Testis (tissue), 3 donors: ENCODE results near the gene BAHCC1. TPM values are rescaled to one million over a fixed set of nuclear protein-coding genes. Genes with fewer than 3 reads are reported as not detected.

Source experiments
- DNase-seq: peaks from one replicate; pipeline ENCODE4 v3.0.0-alpha.2; 2019
- H3K27ac ChIP-seq, 2 donors: fragments of 200-600 bp; sonication (generic); one replicate each; pipeline ENCODE4 v1.5.1; 2019
- H3K27me3 ChIP-seq: fragments of 200-600 bp; sonication (generic); one replicate; pipeline ENCODE4 v1.5.1; 2019
- H3K36me3 ChIP-seq: fragments of 200-600 bp; sonication (generic); one replicate; pipeline ENCODE4 v1.5.1; 2017; ENCODE audit warnings: low read depth; ENCODE audit errors: missing control alignments
- H3K4me1 ChIP-seq: fragments of 200-600 bp; sonication (generic); one replicate; pipeline ENCODE4 v1.5.1; 2019
- H3K4me3 ChIP-seq, 2 donors: fragments of 200-600 bp; sonication (generic); one replicate each; pipeline ENCODE4 v1.5.1; 2017 to 2019
- H3K9me3 ChIP-seq: fragments of 200-600 bp; sonication (generic); one replicate; pipeline ENCODE4 v1.5.1; 2017
- POLR2A ChIP-seq: fragments of 450-650 bp; IDR thresholded peaks from one replicate; pipeline ENCODE4 v1.6.1; 2017; ENCODE audit warnings: antibody characterized with exemption, mild to moderate bottlenecking, moderate library complexity
- WGBS, 2 donors: methylation state at CpG; one replicate each; pipeline ENCODE4 v1.1.5; 2018; 5-methylcytosine and 5-hydroxymethylcytosine counted together
- intact Hi-C: fragments of 100-400 bp; cut with DNase I; formaldehyde crosslinking; loops from one replicate; pipeline ENCODE4 v1.15.1; 2023; ENCODE audit warnings: low total_unique reads
- polyA plus RNA-seq: library from polyadenylated mRNA; stranded (reverse); fragments of 350-450 nt; fragmentation: Illumina TruSeq; extraction: RNeasy Lipid Tissue Mini Kit (QIAGEN cat#74804); gene quantifications from one replicate; pipeline ENCODE4 v1.2.3, GENCODE V29; 2014; ENCODE audit warnings: low read depth, low replicate concordance; ENCODE audit not compliant: insufficient read depth
- total RNA-seq, 2 donors: library from RNA; depleted of rRNA; stranded (reverse); fragments of >200 nt; gene quantifications; one replicate each; pipeline ENCODE4 v1.2.3, GENCODE V29; 2016
- TF ChIP-seq, protein P1 (sequence below), 3 experiments: fragments of 450-650 bp in 2 of 3; fragments of 200-600 bp in 1 of 3; sonication (generic) in 1 of 3; IDR thresholded peaks; one replicate each; pipeline ENCODE4 v1.5.1; 2016 to 2019; ENCODE audit warnings: antibody characterized with exemption in 3 of 3, mild to moderate bottlenecking in 2 of 3, moderate library complexity in 1 of 3

Gene BAHCC1
- total and polyA plus RNA-seq, 3 donors from 2014 or later = 11.3 to 30.2 (median 29.2) TPM

DNA sequence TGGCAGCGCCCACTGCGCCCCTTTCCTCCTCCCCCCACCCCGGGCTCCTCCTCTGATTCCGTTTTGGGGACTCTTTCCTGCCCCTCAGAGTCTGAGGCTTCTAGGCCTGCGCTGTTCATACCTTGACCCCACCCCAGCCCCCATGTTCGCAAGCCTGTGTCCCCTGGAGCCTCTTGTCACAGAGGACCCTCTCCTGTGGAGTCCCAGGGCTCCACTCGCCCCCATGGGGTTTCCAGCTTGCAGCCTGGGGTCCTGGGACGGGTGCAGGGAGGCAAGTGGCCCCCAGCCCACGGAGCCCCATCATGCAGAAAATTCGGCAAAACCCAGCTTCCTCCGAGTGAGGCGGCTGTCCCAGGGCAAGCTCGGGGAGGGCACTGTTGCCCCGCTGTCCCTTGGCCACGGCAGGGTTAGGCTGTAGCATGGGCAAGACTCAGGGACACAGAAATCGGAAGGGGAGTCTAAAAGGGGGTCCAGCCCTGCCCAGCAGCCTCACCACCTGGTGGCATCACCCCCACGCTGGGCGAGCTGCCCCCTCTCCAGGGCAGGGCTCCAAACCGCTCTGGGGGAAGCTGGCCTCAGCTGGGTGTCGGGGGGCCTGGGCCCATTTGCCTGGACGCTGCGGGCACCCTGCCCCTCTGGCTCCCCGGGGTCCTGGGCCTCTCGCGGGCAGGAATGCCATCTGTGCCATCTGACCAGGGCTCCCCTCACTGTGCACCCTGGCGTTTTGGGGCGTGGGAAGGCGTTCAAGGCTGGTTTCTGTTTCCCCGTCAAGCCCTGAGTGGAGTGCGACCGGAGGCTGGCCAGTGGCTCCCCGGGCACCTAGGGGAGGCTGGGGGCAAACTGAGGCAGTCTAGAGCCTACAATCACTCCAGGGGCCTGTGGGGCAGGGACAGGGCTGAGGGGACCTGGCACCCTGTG lies 11.5 kb upstream of the BAHCC1 start:
- H3K9me3 ChIP-seq = no peaks in the 10 kb centered on the region
- no peaks in the 10 kb centered on the region for H3K27me3 ChIP-seq
- TF ChIP-seq, protein P1, sequence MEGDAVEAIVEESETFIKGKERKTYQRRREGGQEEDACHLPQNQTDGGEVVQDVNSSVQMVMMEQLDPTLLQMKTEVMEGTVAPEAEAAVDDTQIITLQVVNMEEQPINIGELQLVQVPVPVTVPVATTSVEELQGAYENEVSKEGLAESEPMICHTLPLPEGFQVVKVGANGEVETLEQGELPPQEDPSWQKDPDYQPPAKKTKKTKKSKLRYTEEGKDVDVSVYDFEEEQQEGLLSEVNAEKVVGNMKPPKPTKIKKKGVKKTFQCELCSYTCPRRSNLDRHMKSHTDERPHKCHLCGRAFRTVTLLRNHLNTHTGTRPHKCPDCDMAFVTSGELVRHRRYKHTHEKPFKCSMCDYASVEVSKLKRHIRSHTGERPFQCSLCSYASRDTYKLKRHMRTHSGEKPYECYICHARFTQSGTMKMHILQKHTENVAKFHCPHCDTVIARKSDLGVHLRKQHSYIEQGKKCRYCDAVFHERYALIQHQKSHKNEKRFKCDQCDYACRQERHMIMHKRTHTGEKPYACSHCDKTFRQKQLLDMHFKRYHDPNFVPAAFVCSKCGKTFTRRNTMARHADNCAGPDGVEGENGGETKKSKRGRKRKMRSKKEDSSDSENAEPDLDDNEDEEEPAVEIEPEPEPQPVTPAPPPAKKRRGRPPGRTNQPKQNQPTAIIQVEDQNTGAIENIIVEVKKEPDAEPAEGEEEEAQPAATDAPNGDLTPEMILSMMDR (IDR thresholded peaks at IDR 0.05) = no peak
- no peak for TF ChIP-seq POLR2A
- H3K27ac ChIP-seq = no peak overlapping the region
- WGBS, 2 donors = 96 to 97% methylated on average over 23 to 30 of the region's 32 CpGs
- no peaks in the 10 kb centered on the region for H3K36me3 ChIP-seq
- intact Hi-C loops = no loop called here
- no peak for DNase-seq
- H3K4me3 ChIP-seq = no peak overlapping the region
- H3K4me1 ChIP-seq = peaks cover 27% of the 10 kb centered on the region

DNA sequence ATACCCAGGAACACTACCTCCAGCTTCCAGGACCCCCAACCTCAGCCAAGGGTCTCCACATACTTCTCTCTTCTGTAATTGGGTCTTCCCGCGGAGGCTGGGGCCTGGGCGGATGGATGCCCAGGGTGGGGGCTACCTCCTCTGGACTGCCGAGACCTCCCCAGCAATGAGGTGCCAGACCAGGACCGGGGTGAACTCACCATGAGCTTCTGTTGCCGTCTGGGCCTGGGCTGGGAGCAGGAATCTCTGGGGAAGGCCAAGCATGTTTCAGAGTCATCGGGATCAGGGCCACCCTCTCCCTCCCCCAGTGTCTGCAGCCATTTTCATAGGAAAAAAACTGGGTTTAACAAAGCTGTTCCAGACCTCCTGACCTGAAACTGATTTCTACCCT lies 10.3 kb upstream of the BAHCC1 start:
- intact Hi-C loops = no loop called here
- Histone ChIP-seq H3K4me1 (peaks cover 28% of the 10 kb centered on the region), H3K27me3 (no peaks in the 10 kb centered on the region), H3K4me3 (no peak overlapping the region), H3K36me3 (no peaks in the 10 kb centered on the region), H3K9me3 (no peaks in the 10 kb centered on the region), H3K27ac (peak overlapping the region; percentile 87 to 97)
- no peak for DNase-seq
- TF ChIP-seq POLR2A = no peak
- TF ChIP-seq, protein P1 (IDR thresholded peaks at IDR 0.05) = no peak
- WGBS, 2 donors = 79 to 87% methylated on average over 7 of the region's 7 CpGs

- intact Hi-C loops = no loop called here
- Histone ChIP-seq H3K27ac (peak overlapping the region; percentile 87 to 97), H3K4me3 (no peak overlapping the region), H3K4me1 (peaks cover 28% of the 10 kb centered on the region), H3K9me3 (no peaks in the 10 kb centered on the region), H3K27me3 (no peaks in the 10 kb centered on the region), H3K36me3 (no peaks in the 10 kb centered on the region)
- TF ChIP-seq POLR2A = no peak
- TF ChIP-seq, protein P1 (IDR thresholded peaks at IDR 0.05) = no peak
- DNase-seq = no peak
- WGBS, 2 donors = 57 to 59% methylated on average over 23 to 24 of the region's 24 CpGs
These were observed 9.7 kb upstream of the BAHCC1 start for GRCh38 chr17:81385320-81386111.

DNA sequence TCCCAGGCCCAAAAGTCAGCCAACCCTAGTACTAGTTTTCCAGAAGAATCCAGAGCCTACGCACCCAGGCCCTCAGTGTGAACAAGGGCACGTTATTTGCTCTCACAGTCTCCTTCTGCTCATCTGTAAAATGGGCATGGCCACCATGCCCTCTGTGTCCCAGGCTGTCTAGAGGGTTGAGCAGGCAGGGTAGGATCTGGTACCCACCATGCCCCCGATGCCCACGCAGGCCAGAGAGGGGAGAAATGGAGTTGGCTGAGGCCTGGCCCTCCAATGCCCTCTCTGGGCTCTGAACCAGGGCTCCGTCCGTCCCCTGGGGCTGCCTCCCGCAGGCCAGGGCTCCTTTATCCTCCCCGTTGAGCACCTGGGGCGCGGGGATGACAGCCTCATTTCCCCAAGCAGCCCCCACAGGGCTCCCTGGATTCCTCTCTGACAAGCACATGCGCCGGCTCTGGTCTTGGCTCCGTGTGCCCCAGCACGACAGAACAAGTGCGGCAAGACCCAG lies 9.1 kb upstream of the BAHCC1 start:
- Histone ChIP-seq H3K9me3 (no peaks in the 10 kb centered on the region), H3K36me3 (no peaks in the 10 kb centered on the region), H3K4me1 (peaks cover 30% of the 10 kb centered on the region), H3K4me3 (peak overlapping the region; percentile 68 to 71), H3K27ac (peak overlapping the region; percentile 87 to 97), H3K27me3 (no peaks in the 10 kb centered on the region)
- no peak for DNase-seq
- intact Hi-C loops = no loop called here
- TF ChIP-seq, protein P1 (IDR thresholded peaks at IDR 0.05) = no peak
- no peak for TF ChIP-seq POLR2A
- WGBS, 2 donors = 21 to 23% methylated on average over 6 to 15 of the region's 15 CpGs
